Breast epithelium (tissue), 4 donors: ENCODE measurements around the gene PDE6A. TPM values are rescaled to one million over a fixed set of nuclear protein-coding genes. Genes with fewer than 3 reads are reported as not detected.
"Not testable (repeated sequence)": the region's sequence is repeated elsewhere in the genome, so short reads cannot be mapped to it uniquely, and the experiment has no call there.

Experiments used
- DNase-seq, 2 donors: peaks; one replicate each; pipeline ENCODE4 v3.0.0-alpha.2; 2019; ENCODE audit warnings: low spot score in 2 of 2
- H3K27ac ChIP-seq, 2 donors: fragments of 200-600 bp; sonication (generic) in 1 of 2; one replicate each; pipeline ENCODE4 v1.5.1; 2016 to 2019; ENCODE audit warnings: mild to moderate bottlenecking in 1 of 2
- H3K27me3 ChIP-seq, 2 donors: fragments of 200-600 bp; sonication (generic) in 1 of 2; one replicate each; pipeline versions ENCODE4 v1.5.1 to v1.6.0; 2017 to 2019; ENCODE audit warnings: control low read depth in 1 of 2, mild to moderate bottlenecking in 1 of 2
- H3K36me3 ChIP-seq: fragments of 200-600 bp; one replicate; pipeline ENCODE4 v1.5.1; 2019
- H3K4me1 ChIP-seq, 2 donors: fragments of 200-600 bp; sonication (generic); one replicate each; pipeline ENCODE4 v1.5.1; 2016 to 2019; ENCODE audit warnings: control low read depth in 1 of 2
- H3K4me3 ChIP-seq, 3 donors: fragments of 200-600 bp; sonication (generic); 1 replicate in 2 of 3; 2 replicates in 1 of 3; pipeline ENCODE4 v1.5.1; 2016 to 2019; ENCODE audit warnings: mild to moderate bottlenecking in 3 of 3, moderate library complexity in 2 of 3
- H3K9me3 ChIP-seq, 2 donors: fragments of 200-600 bp; sonication (generic) in 1 of 2; one replicate each; pipeline ENCODE4 v1.5.1; 2016 to 2019; ENCODE audit warnings: control low read depth in 1 of 2
- POLR2A ChIP-seq: fragments of 450-650 bp; IDR thresholded peaks from one replicate; pipeline ENCODE4 v1.6.1; 2016; ENCODE audit warnings: antibody characterized with exemption, mild to moderate bottlenecking, moderate library complexity
- POLR2AphosphoS5 ChIP-seq, 3 donors: sonication (generic); formaldehyde crosslinking; IDR thresholded peaks; one replicate each; pipeline ENCODE4 v1.6.1; 2017; ENCODE audit warnings: antibody characterized with exemption in 3 of 3
- intact Hi-C: fragments of 100-400 bp; cut with DNase I; formaldehyde crosslinking; loops from one replicate; pipeline ENCODE4 v1.15.1; 2023; ENCODE audit warnings: low total_unique reads
- total RNA-seq, 3 donors: library from RNA; depleted of rRNA; stranded (reverse); fragments of >200 nt; gene quantifications; one replicate each; pipeline ENCODE4 v1.1.0, GENCODE V29; 2016
- TF ChIP-seq, protein P1 (sequence below), 3 donors: fragments of 450-650 bp; IDR thresholded peaks; one replicate each; pipeline ENCODE4 v1.5.1; 2016 to 2017; ENCODE audit warnings: antibody characterized with exemption in 3 of 3, mild to moderate bottlenecking in 3 of 3, moderate library complexity in 3 of 3

Gene PDE6A
- total RNA-seq, 3 donors from 2014 or later = under 0.01 to 0.15 TPM; not detected in 1

DNA sequence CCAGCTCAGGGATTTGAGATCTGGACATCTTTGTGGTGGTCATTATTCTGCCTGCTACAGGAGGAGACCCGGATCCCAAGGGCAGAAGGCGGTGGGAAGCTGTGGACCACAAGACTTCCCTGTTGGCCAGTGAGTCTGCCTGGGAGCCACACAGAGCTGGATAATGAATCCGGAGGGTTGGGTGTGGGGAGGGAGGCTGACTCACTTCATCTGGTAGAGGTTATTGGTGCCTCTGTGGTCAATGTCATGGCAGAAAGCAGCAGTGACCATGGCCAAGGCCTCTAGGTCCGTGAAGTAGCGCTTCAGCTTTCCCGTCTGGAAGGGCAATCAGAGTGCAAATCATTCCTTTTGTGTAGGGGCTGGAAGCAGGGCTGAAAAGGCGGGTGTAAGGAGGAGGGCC, 58.5 kb downstream of the PDE6A start:
- Histone ChIP-seq H3K27ac (no peak overlapping the region), H3K36me3 (no peaks in the 10 kb centered on the region), H3K27me3 (no peaks in the 10 kb centered on the region), H3K4me3 (no peak overlapping the region), H3K9me3 (no peaks in the 10 kb centered on the region), H3K4me1 (no peaks in the 10 kb centered on the region)
- TF ChIP-seq, protein P1, sequence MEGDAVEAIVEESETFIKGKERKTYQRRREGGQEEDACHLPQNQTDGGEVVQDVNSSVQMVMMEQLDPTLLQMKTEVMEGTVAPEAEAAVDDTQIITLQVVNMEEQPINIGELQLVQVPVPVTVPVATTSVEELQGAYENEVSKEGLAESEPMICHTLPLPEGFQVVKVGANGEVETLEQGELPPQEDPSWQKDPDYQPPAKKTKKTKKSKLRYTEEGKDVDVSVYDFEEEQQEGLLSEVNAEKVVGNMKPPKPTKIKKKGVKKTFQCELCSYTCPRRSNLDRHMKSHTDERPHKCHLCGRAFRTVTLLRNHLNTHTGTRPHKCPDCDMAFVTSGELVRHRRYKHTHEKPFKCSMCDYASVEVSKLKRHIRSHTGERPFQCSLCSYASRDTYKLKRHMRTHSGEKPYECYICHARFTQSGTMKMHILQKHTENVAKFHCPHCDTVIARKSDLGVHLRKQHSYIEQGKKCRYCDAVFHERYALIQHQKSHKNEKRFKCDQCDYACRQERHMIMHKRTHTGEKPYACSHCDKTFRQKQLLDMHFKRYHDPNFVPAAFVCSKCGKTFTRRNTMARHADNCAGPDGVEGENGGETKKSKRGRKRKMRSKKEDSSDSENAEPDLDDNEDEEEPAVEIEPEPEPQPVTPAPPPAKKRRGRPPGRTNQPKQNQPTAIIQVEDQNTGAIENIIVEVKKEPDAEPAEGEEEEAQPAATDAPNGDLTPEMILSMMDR (IDR thresholded peaks at IDR 0.05) = no peak
- no peak for TF ChIP-seq POLR2AphosphoS5 (IDR thresholded peaks at IDR 0.05)
- no peak for TF ChIP-seq POLR2A
- no peak for DNase-seq
- intact Hi-C loops = no loop called here

DNA sequence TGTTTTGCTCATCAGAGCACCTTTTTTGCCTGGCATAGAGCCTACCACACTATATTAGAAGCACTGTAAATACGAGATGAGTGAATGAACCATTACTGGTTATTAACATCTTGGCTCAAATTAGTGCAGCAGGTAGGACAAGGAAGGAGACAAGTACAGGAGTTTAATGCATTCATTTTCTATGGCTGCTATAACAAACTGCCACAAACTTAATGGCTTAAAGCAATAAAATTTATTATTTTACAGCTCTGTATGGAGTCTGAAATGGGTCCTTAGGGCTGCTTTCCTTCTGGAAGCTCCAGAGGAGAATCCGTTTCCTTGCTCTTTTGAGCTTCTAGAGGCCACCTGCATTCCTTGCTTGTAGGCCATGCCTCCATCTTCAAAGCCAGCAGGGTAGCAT, 59.1 kb downstream of the PDE6A start:
- intact Hi-C loops = no loop called here
- Histone ChIP-seq H3K9me3 (no peaks in the 10 kb centered on the region), H3K4me3 (no peak overlapping the region), H3K27ac (no peak overlapping the region), H3K36me3 (no peaks in the 10 kb centered on the region), H3K27me3 (no peaks in the 10 kb centered on the region), H3K4me1 (no peaks in the 10 kb centered on the region)
- DNase-seq = no peak
- TF ChIP-seq POLR2A (no peak), POLR2AphosphoS5 (IDR thresholded peaks at IDR 0.05) (no peak)

- TF ChIP-seq POLR2AphosphoS5 (IDR thresholded peaks at IDR 0.05) = no peak
- no peak for TF ChIP-seq POLR2A
- TF ChIP-seq, protein P1 (IDR thresholded peaks at IDR 0.05) = no peak
- intact Hi-C loops = no loop called here
- Histone ChIP-seq H3K27ac (no peak overlapping the region), H3K36me3 (no peaks in the 10 kb centered on the region), H3K27me3 (no peaks in the 10 kb centered on the region), H3K4me3 (no peak overlapping the region), H3K9me3 (no peaks in the 10 kb centered on the region), H3K4me1 (no peaks in the 10 kb centered on the region)
- DNase-seq = no peak
Observed at GRCh38 chr5:149883550-149883949, 61.0 kb downstream of the PDE6A start.

DNA sequence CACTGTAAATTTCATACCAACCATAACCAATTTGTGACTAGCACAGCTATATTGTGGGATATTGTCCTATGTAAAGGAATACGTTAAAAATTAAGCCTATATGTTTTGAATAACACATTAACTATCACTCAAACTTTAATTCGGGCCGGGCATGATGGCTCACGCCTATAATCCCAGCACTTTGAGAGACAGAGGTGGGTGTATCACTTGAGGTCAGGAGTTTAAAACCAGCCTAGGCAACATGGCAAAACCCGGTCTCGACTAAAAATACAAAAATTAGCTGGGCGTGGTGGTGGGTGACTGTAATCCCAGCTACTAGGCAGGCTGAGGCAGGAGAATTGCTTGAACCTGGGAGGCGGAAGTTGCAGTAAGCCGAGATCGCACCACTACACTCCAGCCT, 62.0 kb downstream of the PDE6A start:
- H3K4me1 ChIP-seq, DNase-seq, H3K9me3 ChIP-seq, H3K4me3 ChIP-seq, intact Hi-C loops, H3K27ac ChIP-seq, H3K27me3 ChIP-seq, H3K36me3 ChIP-seq: not testable (repeated sequence)

DNA sequence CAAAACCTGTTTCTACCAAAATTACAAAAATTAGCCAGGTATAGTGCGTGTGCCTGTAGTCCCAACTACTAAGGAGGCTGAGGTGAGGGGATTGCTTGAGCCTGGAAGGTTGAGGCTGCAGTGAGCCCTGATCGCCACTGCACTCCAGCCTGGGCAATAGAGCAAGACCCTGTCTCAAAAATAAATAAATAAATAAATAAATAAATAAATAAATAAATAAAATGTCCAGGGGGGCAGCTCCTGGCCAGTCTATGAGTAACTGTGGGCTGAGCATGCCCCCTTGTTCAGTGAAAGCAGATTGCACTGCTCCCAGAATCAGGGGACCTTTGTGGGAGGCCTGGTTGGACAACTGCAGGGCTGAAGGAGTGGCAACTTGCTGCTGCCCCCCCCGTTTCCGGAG, 62.7 kb downstream of the PDE6A start:
- TF ChIP-seq, protein P1 (IDR thresholded peaks at IDR 0.05) = no peak
- no peak for TF ChIP-seq POLR2AphosphoS5 (IDR thresholded peaks at IDR 0.05)
- TF ChIP-seq POLR2A = no peak
- no peak for DNase-seq
- Histone ChIP-seq H3K36me3 (no peaks in the 10 kb centered on the region), H3K4me3 (no peak overlapping the region), H3K27me3 (no peaks in the 10 kb centered on the region), H3K27ac (no peak overlapping the region), H3K4me1 (no peaks in the 10 kb centered on the region), H3K9me3 (no peaks in the 10 kb centered on the region)
- intact Hi-C loops = no loop called here

GRCh38 chr5:149881069-149881622, 63.4 kb downstream of the PDE6A start:
- intact Hi-C loops = no loop called here
- TF ChIP-seq POLR2A (no peak), POLR2AphosphoS5 (IDR thresholded peaks at IDR 0.05) (no peak)
- TF ChIP-seq, protein P1 (IDR thresholded peaks at IDR 0.05) = no peak
- H3K27me3 ChIP-seq = no peaks in the 10 kb centered on the region

GRCh38 chr5:149879593-149879992, 65.0 kb downstream of the PDE6A start:
- H3K9me3 ChIP-seq, H3K4me1 ChIP-seq, H3K36me3 ChIP-seq, H3K27ac ChIP-seq, intact Hi-C loops, DNase-seq, H3K4me3 ChIP-seq, H3K27me3 ChIP-seq: not testable (repeated sequence)

More at GRCh38 chr5:149881069-149881622, 63.4 kb downstream of the PDE6A start:
- no peaks in the 10 kb centered on the region for H3K36me3 ChIP-seq
- no peaks in the 10 kb centered on the region for H3K9me3 ChIP-seq
- no peak overlapping the region for H3K4me3 ChIP-seq
- DNase-seq = no peak
- H3K4me1 ChIP-seq = no peaks in the 10 kb centered on the region
- H3K27ac ChIP-seq = no peak overlapping the region
